CD4-positive, alpha-beta T cell treated with Interleukin-17A for 1 hour (primary cell): ENCODE results near the gene CES2.
"Not testable (repeated sequence)": the region's sequence is repeated elsewhere in the genome, so short reads cannot be mapped to it uniquely, and the experiment has no call there.

Experiments
- DNase-seq: peaks from one replicate; pipeline ENCODE4 v3.0.0-alpha.2; 2020

The CES2 gene

DNA sequence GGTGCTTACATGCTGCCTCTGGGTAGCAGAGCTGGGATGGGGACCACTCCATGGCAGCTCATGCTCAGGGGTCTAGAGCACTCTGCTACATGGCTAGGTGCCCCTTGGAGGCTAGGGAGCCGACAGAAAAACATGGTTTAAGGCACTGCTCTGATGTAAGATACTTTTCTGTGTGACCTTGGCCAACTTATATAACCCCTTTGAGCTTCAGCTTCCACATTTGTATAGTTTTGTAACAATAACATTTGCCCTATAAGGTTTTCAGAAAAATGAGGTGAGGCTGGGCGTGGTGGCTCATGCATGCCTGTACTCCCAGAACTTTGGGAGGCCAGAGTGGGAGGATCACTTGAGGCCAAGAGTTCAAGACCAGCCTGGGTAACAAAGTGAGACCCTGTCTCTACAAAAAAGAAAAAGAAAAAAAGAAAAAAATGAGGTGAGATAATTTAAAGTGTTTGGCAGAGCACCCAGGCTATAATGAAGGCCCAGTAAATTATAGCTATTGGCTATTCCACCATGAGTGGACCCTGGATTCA, 56.3 kb downstream of the CES2 start:
- DNase-seq: no peak

DNA sequence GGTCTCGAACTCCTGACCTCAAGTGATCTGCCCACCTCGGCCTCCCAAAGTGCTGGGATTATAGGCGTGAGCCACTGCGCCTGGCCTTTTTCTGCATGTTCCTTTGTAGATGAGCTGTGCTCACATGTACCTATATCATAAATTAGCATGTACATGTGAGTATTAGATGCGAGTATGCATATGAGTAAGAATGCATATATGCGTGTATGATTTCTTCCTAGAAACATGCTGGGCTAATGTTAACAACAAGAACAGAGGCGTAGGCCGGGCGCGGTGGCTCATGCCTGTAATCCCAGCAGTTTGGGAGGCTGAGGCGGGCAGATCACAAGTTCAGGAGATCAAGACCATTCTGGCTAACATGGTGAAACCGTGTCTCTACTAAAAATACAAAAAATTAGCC, 58.2 kb downstream of the CES2 start:
- not testable (repeated sequence) for DNase-seq
